ENCODE measurements around the gene AIF1. TPM values are rescaled to one million over a fixed set of nuclear protein-coding genes. Genes with fewer than 3 reads are reported as not detected.
A peak's percentile ranks its signal among the peaks of the same experiment; 100 is the strongest.

The AIF1 gene
- total RNA-seq, 1 donor, result not detected

DNA sequence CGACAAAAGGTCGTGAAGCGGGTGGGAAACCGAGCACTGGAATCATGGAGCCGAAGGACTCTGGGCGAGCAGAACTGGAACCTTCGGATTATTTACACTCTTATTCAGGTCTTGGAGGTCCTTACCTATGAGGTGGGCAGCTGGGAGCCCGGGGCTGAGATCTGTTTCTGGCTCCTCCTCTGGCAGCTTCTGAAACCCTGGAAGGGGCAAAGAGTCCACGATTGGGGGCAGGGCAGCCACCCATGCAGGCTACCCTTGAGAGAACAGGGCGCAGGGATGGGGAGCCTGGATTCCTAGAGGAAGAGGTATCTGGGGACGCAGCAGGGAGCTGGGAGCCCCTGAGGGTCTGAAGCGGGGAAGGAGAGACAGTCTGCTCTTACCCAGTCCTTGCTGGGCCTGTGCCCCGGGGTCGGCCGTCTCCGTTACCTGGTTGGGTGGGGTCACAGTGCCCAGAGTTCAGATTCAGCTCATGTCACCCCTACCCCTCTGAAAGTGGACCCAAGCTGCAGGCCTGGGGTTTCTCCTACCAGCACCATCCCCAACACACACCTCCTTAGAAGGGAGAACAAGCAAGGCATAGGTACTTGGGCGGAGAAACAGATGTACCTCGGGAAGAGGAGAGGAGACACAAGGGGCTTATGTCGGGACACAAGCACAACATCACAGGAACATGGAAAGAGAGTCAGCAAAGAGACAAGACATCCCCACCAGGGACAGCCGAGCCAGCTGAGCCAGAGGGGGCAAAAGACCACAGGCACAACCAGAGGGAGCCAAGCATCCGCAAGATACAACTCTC, 33.4 kb upstream of the AIF1 start:
- H3K4me3 ChIP-seq (ENCODE audit: low read depth, low read length), result peak overlapping the region; percentile 88
- TF ChIP-seq, protein P1, sequence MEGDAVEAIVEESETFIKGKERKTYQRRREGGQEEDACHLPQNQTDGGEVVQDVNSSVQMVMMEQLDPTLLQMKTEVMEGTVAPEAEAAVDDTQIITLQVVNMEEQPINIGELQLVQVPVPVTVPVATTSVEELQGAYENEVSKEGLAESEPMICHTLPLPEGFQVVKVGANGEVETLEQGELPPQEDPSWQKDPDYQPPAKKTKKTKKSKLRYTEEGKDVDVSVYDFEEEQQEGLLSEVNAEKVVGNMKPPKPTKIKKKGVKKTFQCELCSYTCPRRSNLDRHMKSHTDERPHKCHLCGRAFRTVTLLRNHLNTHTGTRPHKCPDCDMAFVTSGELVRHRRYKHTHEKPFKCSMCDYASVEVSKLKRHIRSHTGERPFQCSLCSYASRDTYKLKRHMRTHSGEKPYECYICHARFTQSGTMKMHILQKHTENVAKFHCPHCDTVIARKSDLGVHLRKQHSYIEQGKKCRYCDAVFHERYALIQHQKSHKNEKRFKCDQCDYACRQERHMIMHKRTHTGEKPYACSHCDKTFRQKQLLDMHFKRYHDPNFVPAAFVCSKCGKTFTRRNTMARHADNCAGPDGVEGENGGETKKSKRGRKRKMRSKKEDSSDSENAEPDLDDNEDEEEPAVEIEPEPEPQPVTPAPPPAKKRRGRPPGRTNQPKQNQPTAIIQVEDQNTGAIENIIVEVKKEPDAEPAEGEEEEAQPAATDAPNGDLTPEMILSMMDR (IDR thresholded peaks at IDR 0.05; ENCODE audit: insufficient read depth, low read depth, low read length), result no peak
- DNase-seq (ENCODE audit: low read depth), result no peak

DNA sequence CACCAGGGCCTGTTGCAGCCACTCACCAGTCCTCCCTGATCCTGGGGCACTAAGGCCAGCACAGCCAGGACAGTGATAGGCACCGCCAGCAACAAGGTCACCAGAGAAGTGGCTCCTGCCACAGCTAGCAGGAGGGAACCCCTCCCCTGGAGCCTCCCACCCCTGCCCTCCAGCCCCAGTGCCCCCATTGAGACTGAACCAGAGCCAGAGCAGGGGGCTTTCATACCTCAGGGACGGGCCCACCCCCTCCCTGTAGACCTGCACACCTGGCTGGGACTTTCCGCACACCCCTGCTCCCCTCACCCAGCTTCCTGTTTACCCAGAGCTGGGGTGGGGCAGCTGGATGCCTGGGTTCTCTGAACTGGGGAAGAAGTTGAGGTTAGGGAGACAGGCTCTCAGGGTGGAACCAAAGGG, 32.8 kb upstream of the AIF1 start, which contains the start of gene LTB:
Gene LTB (minus strand): TSS at position 195 of the 414 bp plus-strand sequence. CDS start 7 bp downstream, at position 188.
- H3K4me3 ChIP-seq (ENCODE audit: low read depth, low read length), result peak within 1 kb of the TSS; percentile 88
- no peak for DNase-seq (ENCODE audit: low read depth)
- TF ChIP-seq, protein P1 (IDR thresholded peaks at IDR 0.05; ENCODE audit: insufficient read depth, low read depth, low read length), result no peak

DNA sequence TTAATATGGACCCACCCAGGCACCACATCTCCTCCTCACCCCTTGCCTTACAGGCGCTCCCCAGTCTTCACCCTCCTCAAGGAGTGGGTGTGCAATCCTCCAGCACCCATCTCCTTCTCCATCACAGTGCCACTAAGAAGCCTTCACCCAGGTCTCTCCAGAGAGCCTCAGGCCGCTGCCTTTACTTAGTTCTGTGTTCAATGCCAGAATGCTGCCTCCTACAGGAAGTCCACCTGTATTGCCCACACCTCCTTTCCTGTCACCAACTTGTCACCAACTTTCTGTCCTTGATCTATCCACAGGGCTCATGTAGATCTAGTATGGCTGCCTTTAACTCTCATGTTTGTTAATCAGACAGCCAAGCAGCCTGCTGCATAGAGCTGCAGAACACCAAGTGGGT, 29.5 kb upstream of the AIF1 start:
- TF ChIP-seq, protein P1 (IDR thresholded peaks at IDR 0.05; ENCODE audit: insufficient read depth, low read depth, low read length), result peak; percentile 37
- no peak for DNase-seq (ENCODE audit: low read depth)
- no peak overlapping the region for H3K4me3 ChIP-seq (ENCODE audit: low read depth, low read length)

DNA sequence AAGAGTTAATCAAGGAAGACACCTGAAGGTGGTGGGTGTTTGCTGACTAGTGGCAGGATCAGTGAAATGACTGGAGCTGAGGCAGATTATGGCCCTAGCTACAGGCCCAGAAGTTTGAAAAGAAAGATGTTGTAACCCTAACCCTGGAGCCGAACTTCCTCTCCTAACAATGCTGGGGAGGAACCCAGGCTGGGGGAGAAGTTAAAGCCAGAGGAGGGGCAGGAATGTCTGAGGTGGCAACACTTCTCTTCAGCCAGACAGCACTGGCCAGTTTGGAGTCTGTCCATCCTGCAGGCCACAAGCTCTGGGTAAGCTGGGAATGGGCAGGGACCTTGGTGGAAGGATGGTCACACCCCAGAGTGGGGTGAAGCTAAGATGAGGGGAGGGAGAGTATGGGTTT, 29.0 kb upstream of the AIF1 start, which contains the start of gene LST1:
Gene LST1 (plus strand): TSS at position 270 of the 400 bp plus-strand sequence. CDS start 1,023 bp downstream, outside the sequence.
- no peak for DNase-seq (ENCODE audit: low read depth)
- H3K4me3 ChIP-seq (ENCODE audit: low read depth, low read length), result no peak within 1 kb of the TSS
- TF ChIP-seq, protein P1 (IDR thresholded peaks at IDR 0.05; ENCODE audit: insufficient read depth, low read depth, low read length), result no peak

DNA sequence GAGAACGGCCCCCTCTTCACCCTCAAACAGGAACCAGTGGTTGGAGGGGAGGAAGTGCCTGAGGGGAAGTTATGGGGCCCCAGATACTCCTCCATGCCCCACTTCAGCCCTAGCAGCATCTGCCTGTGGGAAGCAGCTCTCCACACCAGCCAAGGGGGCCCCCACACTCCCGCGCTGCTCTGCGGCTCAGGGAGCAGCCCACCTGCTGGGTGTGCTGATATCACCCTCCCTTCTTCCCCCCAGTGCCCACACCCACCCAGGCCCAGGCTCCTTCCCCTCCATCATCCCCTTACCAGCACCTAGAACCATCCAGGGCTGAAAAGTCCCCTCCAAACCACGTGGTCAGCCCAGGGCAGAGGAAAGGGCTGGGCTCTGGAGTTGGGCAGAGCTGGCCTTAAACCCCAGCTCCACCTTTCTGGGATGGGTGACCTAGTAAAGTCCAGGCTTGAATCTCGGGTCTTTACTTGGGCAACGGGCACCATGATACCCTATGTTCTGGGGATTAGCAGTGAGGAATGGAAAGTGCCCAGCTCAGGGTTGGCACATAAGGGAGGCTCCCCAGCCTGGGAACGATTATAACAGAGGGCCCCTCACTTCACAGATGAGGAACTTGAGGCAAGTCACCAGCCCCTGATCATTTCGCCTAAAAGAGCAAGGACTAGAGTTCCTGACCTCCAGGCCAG, 28.3 kb upstream of the AIF1 start:
- TF ChIP-seq, protein P1 (IDR thresholded peaks at IDR 0.05; ENCODE audit: insufficient read depth, low read depth, low read length), result no peak
- no peak overlapping the region for H3K4me3 ChIP-seq (ENCODE audit: low read depth, low read length)
- DNase-seq (ENCODE audit: low read depth), result no peak

DNA sequence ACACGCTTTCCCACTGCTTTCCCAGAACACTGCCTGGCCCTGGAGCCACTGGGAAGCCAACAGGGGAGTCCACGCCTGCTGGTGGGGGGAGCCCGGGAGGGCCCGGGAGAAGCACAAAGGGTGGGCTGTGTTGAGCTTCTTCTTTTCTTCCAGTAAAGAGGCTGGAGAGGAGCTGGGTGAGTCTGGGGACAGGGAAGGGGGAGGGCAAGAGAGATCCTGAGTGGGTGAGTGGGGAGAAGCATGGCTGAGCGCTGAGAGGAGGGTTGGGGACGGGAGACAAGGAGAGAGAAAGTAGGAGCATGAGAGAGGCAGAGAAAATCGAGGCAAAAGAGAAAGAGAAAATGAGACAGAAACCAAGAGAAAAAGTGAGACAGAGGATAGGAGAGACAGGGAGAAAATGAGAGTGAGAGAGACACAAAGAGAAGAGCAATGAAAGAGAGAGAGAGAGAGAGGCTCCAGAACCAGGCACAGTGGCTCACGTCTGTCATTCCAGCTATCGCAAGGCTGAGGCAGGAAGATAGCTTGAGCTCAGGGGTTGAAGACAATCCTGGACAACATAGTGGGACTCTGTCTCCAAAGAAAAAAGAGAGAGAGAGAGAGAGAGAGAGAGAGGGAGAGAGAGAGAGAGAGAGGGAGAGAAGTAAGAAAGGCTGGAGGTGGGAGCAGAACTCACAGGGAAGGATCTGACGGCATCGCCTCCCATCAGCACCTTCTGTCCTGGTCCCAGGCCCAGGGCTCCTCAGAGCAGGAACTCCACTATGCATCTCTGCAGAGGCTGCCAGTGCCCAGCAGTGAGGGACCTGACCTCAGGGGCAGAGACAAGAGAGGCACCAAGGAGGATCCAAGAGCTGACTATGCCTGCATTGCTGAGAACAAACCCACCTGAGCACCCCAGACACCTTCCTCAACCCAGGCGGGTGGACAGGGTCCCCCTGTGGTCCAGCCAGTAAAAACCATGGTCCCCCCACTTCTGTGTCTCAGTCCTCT, 26.9 kb upstream of the AIF1 start:
- no peak for DNase-seq (ENCODE audit: low read depth)
- H3K4me3 ChIP-seq (ENCODE audit: low read depth, low read length), result no peak overlapping the region
- TF ChIP-seq, protein P1 (IDR thresholded peaks at IDR 0.05; ENCODE audit: insufficient read depth, low read depth, low read length), result no peak
